ENCODE data around the gene SV2C. TPM values are rescaled to one million over a fixed set of nuclear protein-coding genes. Genes with fewer than 3 reads are reported as not detected.
"Not testable (repeated sequence)": the region's sequence is repeated elsewhere in the genome, so short reads cannot be mapped to it uniquely, and the experiment has no call there.

Gene SV2C
- total RNA-seq, 1 donor, result not detected

DNA sequence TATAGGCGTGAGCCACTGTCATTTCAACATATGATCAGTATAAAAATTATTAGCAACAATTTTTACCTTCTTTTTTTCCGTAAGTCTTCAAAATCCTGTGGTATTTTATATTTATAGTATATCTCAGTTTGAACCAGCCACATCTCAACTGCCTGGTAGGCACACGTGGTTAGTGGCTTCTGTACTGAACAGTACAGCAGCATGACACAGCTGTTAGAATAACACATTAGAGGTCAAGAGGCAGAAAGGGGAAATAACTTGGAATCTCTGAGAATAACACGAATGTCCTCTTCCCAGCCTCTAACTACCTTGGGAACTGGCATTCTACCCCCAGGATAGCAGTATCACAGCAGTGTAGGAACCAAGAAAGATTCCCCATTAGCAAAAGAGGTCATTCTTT is 211.4 kb downstream of the SV2C start:
- TF ChIP-seq, protein P1, sequence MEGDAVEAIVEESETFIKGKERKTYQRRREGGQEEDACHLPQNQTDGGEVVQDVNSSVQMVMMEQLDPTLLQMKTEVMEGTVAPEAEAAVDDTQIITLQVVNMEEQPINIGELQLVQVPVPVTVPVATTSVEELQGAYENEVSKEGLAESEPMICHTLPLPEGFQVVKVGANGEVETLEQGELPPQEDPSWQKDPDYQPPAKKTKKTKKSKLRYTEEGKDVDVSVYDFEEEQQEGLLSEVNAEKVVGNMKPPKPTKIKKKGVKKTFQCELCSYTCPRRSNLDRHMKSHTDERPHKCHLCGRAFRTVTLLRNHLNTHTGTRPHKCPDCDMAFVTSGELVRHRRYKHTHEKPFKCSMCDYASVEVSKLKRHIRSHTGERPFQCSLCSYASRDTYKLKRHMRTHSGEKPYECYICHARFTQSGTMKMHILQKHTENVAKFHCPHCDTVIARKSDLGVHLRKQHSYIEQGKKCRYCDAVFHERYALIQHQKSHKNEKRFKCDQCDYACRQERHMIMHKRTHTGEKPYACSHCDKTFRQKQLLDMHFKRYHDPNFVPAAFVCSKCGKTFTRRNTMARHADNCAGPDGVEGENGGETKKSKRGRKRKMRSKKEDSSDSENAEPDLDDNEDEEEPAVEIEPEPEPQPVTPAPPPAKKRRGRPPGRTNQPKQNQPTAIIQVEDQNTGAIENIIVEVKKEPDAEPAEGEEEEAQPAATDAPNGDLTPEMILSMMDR (IDR thresholded peaks at IDR 0.05; ENCODE audit: insufficient read depth, low read depth, low read length), result no peak
- H3K4me3 ChIP-seq (ENCODE audit: low read depth, low read length), result no peak overlapping the region
- DNase-seq (ENCODE audit: low read depth), result no peak

DNA sequence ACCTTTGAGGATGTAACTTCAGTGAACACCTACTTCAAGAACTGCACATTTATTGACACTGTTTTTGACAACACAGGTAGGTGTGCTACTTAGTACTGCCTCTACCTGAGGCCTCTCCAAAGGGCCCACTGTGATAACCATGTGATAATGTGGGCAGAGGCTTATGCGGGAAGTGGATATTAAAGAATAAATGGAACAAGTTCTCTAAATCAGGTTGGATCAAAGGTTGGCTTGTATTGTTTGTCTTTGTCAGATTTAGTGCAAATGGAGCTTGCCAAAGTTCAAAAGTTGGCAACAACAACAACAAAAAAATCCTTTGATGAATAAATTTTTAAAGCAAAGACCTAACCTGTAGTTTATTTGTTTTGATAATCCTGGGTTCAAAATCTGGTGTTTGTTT is 215.7 kb downstream of the SV2C start:
- no peak overlapping the region for H3K4me3 ChIP-seq (ENCODE audit: low read depth, low read length)
- TF ChIP-seq, protein P1 (IDR thresholded peaks at IDR 0.05; ENCODE audit: insufficient read depth, low read depth, low read length), result no peak
- DNase-seq (ENCODE audit: low read depth), result no peak

DNA sequence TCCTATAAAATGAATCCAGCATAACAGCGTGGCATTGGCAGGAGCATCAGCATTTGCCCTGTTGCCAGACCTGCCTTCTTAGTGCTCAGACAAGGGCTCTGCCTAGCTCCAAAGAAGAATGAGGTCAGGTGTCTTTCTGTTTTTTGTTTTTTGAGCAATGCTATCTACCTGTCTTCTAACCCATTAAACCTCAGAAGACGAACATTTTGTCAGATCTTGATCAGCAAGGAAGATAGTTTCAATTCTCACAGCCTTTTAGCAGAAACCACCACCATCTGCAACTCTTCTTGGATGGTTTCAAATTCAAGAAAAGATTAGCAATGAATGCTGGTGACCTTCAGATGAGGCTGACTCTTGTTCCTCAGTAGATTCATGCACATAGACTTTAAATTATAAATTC is 216.4 kb downstream of the SV2C start:
- DNase-seq (ENCODE audit: low read depth), result no peak
- TF ChIP-seq, protein P1 (IDR thresholded peaks at IDR 0.05; ENCODE audit: insufficient read depth, low read depth, low read length), result no peak
- H3K4me3 ChIP-seq (ENCODE audit: low read depth, low read length), result no peak overlapping the region

DNA sequence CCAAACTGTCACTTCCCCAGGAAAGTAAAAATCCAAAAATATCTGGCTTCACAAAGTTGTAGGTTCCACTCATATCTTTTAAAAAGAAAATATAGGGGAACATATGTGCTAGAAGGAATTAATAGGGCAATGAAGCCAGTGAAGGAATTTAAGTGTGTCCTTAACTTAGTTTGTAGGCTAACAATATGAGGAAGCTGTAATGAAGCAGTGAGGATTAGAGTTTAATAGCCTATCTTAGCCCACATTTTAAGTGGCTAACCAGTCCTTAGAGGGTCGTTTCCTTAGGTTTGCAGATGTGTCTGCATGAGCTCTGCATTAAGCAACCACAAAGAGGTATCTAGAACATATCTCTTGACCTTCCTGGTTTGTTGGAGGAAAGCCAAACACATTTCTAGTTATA is 218.7 kb downstream of the SV2C start:
- not testable (repeated sequence) for H3K4me3 ChIP-seq (ENCODE audit: low read depth, low read length); DNase-seq (ENCODE audit: low read depth)

DNA sequence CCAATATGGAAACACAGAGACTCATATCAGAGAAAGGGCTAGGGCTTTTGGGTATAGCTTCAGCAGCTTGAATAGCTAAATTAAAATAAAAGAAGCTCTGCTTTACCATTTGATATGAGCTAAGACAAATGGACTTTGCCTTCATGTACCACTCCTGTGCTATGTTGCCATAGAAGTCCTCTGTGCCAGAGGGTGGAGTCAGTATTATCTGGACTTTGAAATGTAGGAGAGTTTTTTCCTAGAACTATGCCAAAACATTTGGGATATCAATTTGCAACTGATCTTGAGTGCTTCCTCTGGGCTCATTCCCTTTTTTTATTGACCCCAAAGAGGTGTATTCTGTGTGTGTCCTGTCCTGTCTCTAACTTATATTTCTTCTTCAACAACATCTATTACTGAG is 219.5 kb downstream of the SV2C start:
- DNase-seq (ENCODE audit: low read depth); H3K4me3 ChIP-seq (ENCODE audit: low read depth, low read length): not testable (repeated sequence)

DNA sequence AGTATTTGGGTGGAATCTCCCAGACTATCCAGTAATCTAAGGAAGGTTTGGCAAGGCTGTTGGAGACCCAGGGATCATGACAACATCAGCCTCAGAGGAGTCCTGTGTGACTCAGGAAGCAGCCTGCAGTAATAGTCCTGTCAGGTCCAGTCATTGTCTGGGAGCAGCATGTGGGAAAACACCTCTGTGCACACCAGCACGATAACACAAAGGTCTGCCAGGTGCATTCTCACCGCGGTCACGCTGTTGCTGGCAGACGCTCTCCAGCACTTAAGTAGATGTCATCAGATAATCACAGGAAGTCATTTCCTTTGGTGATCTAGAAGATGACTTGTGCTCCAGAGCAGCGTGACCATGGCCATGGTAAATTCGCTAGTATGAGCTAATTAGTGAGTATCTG is 220.7 kb downstream of the SV2C start:
- no peak for DNase-seq (ENCODE audit: low read depth)
- TF ChIP-seq, protein P1 (IDR thresholded peaks at IDR 0.05; ENCODE audit: insufficient read depth, low read depth, low read length), result no peak
- no peak overlapping the region for H3K4me3 ChIP-seq (ENCODE audit: low read depth, low read length)

DNA sequence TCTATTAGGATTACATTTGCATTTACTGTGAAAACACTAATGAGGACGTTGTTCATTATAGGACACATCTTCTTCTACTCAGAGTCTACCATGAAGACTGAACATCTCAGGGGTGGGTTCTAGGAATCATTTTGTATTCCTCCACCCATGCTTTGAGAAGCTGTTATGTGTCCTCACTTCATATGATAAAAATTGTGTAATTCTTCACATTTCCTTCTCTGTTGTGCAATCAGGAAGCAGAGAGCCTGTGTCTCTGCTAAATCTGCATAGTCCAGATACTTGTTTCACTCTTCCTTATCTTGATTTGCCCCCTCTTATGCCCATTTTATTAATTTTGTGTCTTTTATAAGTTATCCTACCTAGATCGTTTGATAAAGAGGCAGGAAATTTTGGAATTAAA is 222.1 kb downstream of the SV2C start:
- no peak overlapping the region for H3K4me3 ChIP-seq (ENCODE audit: low read depth, low read length)
- TF ChIP-seq, protein P1 (IDR thresholded peaks at IDR 0.05; ENCODE audit: insufficient read depth, low read depth, low read length), result no peak
- peak; percentile 5 for DNase-seq (ENCODE audit: low read depth)

DNA sequence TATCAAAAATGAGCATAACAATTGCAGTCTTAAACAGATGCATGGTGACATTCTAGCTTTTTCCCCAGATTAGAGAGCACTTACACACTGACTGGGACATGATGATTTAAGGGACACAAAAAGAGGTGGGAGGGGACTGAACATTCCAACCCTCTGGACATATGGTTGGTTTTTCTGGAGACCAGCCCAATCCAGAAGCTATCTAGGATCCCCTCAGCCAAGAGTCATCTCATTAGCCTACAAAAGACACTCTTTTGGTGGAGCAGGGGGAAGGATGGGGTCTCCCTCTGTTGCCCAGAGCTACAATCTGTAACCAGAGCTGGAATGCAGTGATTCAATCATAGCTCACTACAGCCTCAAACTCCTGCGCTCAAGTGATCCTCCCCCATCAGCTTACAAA is 222.6 kb downstream of the SV2C start:
- no peak overlapping the region for H3K4me3 ChIP-seq (ENCODE audit: low read depth, low read length)
- no peak for DNase-seq (ENCODE audit: low read depth)
- TF ChIP-seq, protein P1 (IDR thresholded peaks at IDR 0.05; ENCODE audit: insufficient read depth, low read depth, low read length), result no peak

Data from fibroblast of villous mesenchyme (primary cell).